ENCODE data around the gene EHMT2.

The EHMT2 gene

DNA sequence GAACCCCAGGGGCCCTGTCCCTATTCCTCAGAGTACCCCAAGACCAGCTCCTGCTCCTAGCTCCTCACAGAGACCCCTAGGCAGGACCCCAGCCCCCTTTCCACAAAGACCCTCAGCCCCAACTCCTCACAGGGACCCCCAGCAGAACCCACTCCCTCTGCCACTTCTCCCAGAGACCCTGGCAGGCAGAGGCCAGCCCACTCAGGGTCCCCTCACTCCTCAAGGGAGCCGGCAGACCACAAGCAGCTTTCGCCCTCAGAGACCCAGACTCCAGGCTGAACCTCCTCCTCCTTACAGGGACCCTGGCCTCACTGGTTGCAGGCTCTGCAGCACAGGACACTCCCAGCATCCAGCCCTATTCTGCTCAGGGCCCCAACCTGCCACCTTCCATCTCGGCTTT lies 19.3 kb downstream of the EHMT2 start:
- no peak overlapping the region for H3K4me3 ChIP-seq (ENCODE audit: low read depth, low read length)
- in situ Hi-C loops (cut with HindIII; ENCODE audit: low sequenced_read_pairs): no loop called here
- DNase-seq (ENCODE audit: low read depth, low spot score): no peak
- TF ChIP-seq, protein P1, sequence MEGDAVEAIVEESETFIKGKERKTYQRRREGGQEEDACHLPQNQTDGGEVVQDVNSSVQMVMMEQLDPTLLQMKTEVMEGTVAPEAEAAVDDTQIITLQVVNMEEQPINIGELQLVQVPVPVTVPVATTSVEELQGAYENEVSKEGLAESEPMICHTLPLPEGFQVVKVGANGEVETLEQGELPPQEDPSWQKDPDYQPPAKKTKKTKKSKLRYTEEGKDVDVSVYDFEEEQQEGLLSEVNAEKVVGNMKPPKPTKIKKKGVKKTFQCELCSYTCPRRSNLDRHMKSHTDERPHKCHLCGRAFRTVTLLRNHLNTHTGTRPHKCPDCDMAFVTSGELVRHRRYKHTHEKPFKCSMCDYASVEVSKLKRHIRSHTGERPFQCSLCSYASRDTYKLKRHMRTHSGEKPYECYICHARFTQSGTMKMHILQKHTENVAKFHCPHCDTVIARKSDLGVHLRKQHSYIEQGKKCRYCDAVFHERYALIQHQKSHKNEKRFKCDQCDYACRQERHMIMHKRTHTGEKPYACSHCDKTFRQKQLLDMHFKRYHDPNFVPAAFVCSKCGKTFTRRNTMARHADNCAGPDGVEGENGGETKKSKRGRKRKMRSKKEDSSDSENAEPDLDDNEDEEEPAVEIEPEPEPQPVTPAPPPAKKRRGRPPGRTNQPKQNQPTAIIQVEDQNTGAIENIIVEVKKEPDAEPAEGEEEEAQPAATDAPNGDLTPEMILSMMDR (IDR thresholded peaks at IDR 0.05; ENCODE audit: low read depth, low read length): no peak

DNA sequence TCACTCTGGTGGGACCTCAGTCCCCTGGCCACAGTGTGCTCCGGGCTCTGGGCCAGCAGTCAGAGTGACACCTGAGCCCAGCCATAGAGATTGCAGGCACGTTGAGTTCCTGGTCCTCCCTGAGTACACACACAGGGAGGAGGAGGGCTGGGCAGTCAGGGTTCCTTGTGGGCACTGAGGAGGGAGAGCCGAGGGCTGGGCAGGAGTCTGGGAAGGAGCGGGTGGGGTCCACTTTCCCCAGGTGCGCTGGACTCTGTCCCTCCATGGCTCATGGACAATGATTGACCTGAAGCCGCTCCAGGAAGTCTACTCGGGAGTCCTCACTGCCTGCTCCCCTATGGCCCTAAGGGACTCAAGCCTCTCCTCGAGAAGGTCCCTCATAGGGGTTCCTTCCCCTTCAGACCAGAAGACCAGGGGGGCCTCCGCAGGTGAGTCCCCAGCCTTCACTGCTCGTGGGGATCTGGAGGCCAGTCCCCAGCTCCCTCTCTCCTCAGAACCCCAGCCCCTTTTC lies 19.8 kb downstream of the EHMT2 start:
- TF ChIP-seq, protein P1 (IDR thresholded peaks at IDR 0.05; ENCODE audit: low read depth, low read length): no peak
- in situ Hi-C loops (cut with HindIII; ENCODE audit: low sequenced_read_pairs): no loop called here
- no peak overlapping the region for H3K4me3 ChIP-seq (ENCODE audit: low read depth, low read length)
- no peak for DNase-seq (ENCODE audit: low read depth, low spot score)

DNA sequence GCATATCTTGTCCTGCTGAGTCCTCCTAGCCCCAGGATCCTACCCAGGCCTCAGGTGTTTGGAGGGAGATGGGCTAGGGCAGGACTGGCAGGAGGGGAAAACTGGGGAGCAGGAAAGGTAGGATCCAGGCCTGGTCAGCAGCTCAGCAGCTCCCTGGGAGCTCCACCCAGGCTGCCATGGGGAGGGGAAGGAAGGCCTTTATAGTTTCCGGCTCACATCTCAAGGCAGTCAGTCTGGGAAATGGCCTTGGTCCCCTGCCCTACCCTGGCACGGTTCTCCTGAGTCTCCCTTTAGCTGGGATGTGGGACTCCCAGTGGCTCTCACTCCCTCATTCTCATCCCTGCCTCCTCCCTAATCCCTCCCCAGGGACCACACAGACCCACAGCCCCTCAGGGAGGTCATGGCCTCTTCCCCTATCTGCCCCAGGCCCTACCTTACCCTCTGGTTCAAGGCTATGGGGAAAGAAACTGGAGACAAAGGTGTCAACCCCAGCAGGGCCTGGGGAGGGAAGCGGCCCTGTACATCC lies 20.3 kb downstream of the EHMT2 start:
- TF ChIP-seq, protein P1 (IDR thresholded peaks at IDR 0.05; ENCODE audit: low read depth, low read length): no peak

DNA sequence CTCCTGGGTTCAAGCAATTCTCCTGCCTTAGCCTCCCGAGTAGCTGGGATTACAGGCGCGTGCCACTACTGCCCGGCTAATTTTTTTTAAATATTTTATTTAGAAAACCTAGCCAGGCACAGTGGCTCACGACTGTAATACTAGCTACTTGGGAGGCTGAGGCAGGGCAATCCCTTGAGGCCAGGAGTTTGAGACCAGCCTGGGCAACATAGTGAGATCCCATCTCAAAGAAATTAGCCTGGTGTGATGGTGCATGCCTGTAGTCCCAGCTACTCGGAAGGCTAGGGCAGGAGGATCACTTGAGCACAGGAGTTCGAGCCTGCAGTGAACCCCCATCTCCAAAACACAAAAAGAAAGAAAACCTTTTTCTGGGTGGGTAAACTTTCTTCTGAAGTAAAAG lies 21.1 kb downstream of the EHMT2 start:
- TF ChIP-seq, protein P1 (IDR thresholded peaks at IDR 0.05; ENCODE audit: low read depth, low read length): no peak
- DNase-seq (ENCODE audit: low read depth, low spot score): no peak
- in situ Hi-C loops (cut with HindIII; ENCODE audit: low sequenced_read_pairs): no loop called here
- no peak overlapping the region for H3K4me3 ChIP-seq (ENCODE audit: low read depth, low read length)

More for the DNA sequence above, 20.3 kb downstream of the EHMT2 start:
- in situ Hi-C loops (cut with HindIII; ENCODE audit: low sequenced_read_pairs): no loop called here
- no peak overlapping the region for H3K4me3 ChIP-seq (ENCODE audit: low read depth, low read length)
- DNase-seq (ENCODE audit: low read depth, low spot score): no peak

DNA sequence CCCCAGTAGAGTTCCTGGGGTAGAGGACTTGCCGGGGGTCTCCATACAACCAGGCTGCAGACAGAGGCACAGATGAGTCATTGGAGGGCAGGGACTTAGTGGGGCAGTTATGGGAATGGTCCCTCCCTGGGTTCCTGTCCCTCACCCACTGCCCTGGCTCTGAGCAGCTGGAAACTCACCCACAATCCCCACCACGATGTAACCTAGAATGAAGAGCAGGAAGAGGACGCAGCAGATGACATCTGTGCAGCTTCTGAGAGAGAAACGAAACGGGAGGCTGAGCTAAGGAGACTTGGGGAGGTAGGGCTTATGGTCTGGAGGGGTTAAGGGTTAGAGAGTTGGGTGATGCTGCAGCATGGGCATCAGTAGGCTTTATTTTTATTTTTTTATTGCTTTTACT lies 21.6 kb downstream of the EHMT2 start:
- in situ Hi-C loops (cut with HindIII; ENCODE audit: low sequenced_read_pairs): no loop called here
- DNase-seq (ENCODE audit: low read depth, low spot score): no peak
- no peak overlapping the region for H3K4me3 ChIP-seq (ENCODE audit: low read depth, low read length)
- TF ChIP-seq, protein P1 (IDR thresholded peaks at IDR 0.05; ENCODE audit: low read depth, low read length): no peak

DNA sequence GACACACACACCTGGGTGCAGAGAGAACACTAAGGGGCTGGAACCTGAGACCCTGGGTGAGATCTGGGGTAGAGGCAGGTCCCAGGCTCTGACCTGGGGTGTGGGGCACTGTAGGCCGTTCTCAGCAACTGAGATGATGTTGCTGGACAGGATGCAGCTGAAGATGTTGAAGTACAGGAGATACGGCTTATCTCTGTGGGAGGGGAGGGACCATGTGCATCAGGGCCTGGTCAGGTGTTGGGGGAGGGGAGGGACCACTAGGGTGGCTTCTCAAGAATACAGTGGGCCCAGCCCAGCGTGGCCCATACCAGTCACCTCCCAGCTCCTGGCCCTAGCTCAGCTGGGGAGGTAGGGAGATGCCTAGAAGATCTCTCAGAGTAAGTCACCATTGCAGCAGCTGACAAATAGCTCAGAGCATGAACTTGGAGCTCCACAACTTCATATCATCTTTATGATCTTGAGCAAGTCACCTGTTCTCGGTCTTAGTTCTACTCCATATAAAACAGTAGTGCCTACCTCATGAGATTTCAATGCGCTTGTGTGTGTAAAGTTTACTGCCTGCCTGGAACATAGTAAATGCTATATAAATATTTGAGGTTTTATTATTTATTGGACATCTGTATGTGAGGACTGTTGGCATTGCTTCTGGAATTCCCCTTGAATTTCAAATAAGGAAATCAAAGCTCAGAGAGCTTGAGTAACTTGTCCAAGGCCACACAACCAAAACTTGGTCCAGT lies 22.5 kb downstream of the EHMT2 start:
- in situ Hi-C loops (cut with HindIII; ENCODE audit: low sequenced_read_pairs): no loop called here
- DNase-seq (ENCODE audit: low read depth, low spot score): no peak
- H3K4me3 ChIP-seq (ENCODE audit: low read depth, low read length): no peak overlapping the region
- TF ChIP-seq, protein P1 (IDR thresholded peaks at IDR 0.05; ENCODE audit: low read depth, low read length): no peak
